Hematopoietic multipotent progenitor cell treated with erythropoietin and hydrocortisone succinate and interleukin-3 and kit ligand, for 4 days (in vitro differentiated cells): Measurements from ENCODE around the gene OSBPL9.
A peak's percentile ranks its signal among the peaks of the same experiment; 100 is the strongest.
"Not testable (repeated sequence)": the region's sequence is repeated elsewhere in the genome, so short reads cannot be mapped to it uniquely, and the experiment has no call there.

Source experiments
- DNase-seq: peaks from one replicate; pipeline ENCODE4 v3.0.0-alpha.2; 2015

OSBPL9 gene

DNA sequence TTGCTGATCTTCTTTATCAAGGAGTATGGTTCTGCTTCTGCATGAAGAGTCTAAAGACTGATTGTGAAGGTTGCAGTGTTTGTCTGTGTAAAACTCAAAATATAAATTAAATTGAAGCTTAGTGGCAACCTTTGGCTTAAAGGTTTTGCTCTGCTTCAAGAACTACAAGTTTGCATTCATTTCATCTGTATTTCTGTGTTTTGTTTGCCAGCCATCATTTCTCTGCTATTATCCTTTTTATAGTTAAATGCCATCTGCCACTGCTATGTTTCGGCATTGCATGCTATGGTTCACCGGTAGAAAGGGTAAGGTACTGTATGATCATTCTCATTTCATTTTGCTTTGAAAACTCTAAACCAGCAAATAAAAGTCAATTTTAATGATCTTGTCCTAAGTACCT is 52.9 kb downstream of the OSBPL9 start:
- DNase-seq: no peak

GRCh38 chr1:51671527-51672325 is 54.8 kb downstream of the OSBPL9 start:
- DNase-seq: no peak

GRCh38 chr1:51673279-51673678 is 56.4 kb downstream of the OSBPL9 start:
- DNase-seq: no peak

GRCh38 chr1:51675177-51675780 is 58.4 kb downstream of the OSBPL9 start:
- DNase-seq: no peak

- no peak for DNase-seq
Measured at GRCh38 chr1:51679435-51679834, 62.5 kb downstream of the OSBPL9 start.

DNA sequence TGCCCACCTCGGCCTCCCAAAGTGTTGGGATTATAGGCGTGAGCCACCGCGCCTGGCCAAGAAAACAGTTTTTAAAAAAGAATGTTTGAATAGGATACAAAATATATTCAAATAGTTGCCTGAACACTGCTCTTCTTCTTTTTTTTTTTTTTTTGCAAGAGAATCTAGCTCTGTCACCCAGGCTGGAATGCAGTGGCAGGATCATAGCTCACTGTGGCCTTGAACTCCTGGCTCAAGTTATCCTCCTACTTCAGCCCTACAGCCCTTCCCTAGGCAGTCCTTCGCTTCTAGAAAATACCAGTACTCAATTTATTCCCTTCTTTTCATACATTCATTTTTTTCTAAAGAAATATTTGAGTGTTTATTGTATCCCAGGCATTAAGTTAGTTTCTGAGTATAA is 67.9 kb downstream of the OSBPL9 start:
- no peak for DNase-seq

DNA sequence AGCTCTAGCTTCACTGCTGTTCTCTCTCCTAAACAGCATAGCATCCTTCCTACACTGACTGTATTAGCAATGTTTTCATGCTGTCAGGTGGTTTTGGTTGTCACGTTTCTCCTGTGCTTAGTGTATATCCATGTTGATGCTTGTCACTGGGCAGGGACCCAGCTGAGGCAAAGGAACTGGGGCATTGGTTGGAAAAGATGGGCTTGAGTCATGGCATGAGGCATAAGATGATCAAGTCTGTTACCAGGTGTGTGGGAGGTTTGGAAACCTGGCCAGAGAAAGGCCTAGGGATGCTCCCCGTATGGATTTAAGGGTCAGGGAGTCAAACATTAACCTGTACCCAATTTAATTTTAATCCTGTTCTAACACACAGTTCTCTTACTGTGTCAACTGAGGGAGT is 69.6 kb downstream of the OSBPL9 start:
- no peak for DNase-seq

GRCh38 chr1:51689075-51689440 is 72.2 kb downstream of the OSBPL9 start:
- no peak for DNase-seq

DNA sequence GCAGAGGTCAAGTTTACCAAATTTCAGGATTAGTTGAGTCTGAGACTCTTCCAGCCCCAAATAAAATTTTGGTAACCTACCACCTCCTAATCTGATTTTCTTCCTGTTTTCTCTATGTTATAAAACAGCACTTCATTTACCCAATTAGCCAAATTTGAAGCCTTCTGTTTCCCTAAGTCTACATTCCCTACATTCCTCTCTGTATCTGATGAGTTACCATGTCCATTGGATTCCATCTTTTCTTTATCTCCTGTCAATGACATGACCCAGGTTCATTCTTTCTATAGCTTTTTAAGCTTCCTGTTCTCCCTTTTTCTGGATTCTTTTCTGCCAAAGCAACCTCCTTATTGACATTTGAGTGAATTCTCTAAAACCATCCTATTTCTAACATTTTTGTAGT is 72.8 kb downstream of the OSBPL9 start:
- no peak for DNase-seq

DNA sequence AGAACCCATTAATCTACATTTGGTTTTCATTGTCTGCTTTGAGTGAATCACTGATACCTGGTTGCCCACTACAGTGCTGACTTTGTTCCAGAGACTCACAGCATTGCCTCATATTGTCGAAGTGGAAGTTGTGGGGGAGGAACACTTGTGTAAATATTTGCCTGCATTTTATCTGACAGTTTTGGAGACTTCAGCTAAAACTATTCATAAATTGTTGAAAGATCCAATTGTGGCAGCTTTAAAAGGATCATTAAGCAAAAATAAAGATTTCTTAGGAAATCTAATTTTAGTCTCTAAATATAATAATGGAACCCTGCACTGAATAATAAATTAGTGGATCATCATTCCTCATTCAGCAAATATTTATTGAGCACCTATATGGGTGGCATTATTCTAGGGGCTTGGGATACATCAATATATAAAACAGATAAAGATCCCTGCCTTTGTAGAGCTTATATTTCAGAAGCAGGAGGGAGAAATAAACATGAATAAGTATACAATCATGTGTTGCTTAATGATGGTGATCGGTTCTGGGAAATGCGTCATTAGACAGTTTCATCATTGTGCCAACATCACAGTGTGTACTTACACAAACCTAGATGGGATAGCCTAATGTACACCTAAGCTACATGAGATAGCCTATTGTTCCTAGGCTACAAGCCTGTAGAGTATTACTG is 73.5 kb downstream of the OSBPL9 start:
- DNase-seq: peak; percentile 29

GRCh38 chr1:51691920-51692319 is 75.0 kb downstream of the OSBPL9 start:
- DNase-seq: no peak

DNA sequence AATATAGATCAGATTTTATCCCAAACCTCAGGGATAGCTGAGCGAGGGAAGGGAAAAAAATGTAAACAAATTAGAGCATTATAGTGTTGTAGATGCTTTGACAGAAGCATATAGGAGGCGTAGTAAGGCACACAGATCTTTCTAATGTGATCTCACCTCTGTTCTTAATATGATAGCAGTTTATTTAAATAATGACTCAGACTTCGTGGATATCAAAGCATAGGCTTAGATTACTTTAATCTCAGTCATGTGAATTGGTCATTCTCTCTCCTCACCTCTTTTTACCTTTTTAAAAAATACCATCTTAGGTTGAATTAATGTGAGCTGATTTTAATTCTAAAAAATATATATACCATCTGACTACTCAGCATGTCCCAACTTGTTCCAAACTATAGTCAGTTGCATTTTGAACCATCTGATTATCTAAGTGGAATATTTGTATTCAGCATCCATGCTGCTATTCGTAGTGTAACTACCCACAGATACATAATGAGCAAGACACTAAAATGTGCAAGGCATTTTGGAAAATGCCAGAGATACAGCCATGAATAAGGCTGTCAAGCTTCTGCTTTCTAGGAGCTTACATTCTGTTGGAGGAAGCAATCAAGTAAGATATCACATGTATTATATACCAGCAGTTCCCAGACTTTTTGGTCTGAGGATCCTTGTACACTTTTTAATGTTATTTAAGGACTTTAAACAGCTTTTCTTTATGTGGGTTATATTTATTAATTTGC is 76.7 kb downstream of the OSBPL9 start:
- DNase-seq: peak; percentile 7

DNA sequence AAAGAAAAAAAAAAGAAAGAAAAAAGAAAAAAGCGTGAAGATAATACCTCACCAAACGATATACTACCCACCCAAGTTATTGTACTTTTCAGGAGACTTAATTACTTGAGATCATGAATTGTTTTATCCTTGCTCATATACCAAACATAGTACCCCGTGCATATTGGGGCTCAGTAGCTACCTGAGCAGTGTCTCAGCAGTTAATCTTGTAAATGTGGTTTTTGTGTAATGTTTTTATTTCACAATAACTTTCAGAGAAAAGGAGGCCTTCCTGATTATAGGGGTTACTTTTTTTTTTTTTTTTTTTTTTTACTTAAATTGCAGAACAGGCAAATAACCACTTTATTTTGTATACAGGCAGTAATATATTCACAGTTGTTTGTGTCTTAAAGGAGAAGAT is 80.3 kb downstream of the OSBPL9 start:
- peak; percentile 57 for DNase-seq

DNA sequence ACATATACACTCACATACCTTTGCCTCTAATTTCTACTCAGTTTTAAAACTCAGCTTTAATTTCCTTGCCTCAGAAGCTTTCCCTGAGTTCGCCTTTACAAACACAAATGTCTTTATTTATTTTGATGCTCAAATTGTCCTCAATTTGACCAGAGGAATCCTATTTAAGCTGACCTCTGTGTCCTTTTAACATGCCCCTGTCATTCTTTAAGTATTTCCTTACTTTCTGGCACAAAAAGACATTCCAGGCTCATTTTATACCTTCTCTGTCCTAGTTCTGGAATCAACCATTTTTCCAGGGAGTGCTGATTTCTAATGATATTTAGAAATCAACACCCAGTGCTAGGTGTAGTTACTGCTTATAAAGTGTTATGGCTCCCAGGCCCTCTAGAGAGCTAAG is 82.5 kb downstream of the OSBPL9 start:
- DNase-seq: no peak

- DNase-seq: not testable (repeated sequence)
Measured at GRCh38 chr1:51701782-51702181, 84.9 kb downstream of the OSBPL9 start.

- DNase-seq: not testable (repeated sequence)
Measured at GRCh38 chr1:51702220-51702619, 85.3 kb downstream of the OSBPL9 start.

- DNase-seq: no peak
Measured at GRCh38 chr1:51705035-51705434, 88.1 kb downstream of the OSBPL9 start.

DNA sequence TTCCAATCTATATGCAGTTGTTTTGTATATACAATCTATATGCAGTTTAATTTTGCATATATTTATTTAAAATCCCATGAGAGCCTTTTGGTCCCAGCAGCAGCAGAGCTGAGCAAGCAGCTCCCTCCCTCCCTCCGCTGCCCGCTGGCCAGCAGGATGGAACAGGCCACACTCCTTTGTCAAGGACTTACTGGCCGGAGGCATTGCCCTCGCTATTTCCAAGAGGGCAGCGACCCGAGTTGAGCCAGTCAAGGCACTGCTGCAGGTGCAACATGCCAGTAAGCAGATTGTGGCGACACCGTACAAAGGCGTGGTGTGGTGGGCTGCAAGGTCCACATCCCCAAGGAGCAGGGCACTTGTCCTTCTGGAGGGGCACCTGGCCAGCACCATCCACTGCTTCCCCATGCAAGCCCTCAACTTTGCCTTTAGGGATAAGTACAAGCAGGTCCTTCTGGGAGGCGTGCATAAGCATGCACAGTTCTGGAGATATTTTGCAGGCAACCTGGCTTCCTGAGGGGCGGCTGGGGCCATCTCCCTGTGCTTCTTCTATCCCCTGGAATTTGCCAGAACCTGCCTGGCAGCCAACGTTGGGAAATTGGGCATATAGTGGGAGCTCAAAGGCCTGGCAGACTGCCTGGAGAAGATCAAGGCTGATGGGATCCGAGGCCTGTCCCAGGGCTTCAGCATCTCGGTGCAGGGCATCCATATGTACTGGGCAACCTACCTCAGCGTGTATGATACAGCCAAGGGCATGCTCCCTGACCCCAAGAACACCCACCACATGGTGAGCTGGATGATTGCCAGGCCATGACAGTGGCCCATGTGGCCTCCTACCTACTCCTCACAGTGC is 92.2 kb downstream of the OSBPL9 start:
- no peak for DNase-seq

DNA sequence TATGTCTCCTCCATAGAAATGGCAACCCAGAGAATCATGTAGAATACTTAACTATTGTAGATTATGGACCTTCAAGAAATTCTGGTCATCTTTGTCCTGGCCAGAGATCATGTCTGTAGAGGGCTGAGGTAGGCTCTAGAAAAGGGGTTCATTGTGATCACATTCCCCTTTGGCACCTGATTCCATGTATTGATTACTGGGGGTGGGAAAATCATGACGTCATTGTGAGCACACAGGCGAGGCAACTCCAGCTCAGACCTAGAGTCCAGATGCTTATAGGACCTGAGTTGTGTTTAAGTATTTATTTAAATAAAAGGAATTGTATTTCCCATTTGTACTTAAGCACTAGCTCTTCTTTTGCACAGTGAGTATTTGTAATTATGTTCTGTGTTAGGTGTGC is 93.1 kb downstream of the OSBPL9 start:
- DNase-seq: no peak

DNA sequence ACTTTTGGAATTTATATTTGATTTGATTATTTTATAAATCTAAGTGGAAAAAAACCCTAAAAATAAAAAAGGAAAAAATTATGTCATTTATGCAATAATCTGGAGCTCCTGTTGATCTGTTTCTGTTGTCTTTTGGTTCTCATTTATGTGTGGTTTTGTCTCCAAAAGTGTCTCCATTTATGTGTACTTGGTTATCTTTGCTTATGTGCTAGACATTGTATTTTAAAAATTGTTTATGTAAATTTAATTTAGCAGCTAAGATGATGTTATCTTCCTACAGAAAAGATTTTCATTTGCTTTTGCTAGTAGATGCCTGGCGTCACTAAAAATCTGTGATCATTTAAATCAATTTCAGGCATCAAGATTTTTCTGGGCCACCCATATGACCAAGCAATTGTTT is 95.7 kb downstream of the OSBPL9 start:
- DNase-seq: no peak

DNA sequence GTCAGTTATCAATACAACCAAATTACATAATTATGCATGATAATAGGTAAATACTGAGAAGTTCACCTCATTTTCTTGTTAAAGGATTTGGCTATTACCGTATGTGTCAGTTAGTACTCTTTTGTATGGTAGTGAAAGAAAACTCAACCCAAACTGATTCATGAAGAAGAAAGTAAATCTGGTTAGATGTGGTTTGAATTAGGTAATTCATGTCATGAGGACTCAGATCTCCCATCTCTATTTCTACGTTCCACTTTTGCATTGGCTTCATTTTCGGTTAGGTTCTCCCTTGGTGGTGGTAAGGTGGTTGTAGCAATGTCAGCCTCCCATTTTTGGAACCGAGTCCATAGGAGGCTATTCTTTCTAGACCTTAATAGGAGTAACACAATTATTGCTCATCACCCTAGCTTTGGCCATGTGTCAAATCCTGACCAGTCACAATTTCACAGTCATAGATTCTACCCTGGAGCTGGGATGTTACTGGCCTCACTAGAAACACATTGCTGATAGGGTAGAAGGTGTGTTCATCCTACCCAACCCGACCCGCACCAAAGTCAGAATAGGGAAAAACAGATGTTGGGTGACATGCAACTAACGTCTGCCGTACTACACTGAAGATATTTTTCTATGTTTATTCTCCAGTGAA is 97.6 kb downstream of the OSBPL9 start:
- DNase-seq: no peak

- DNase-seq: no peak
Measured at GRCh38 chr1:51715369-51715768, 98.5 kb downstream of the OSBPL9 start.
